ENCODE measurements around the gene SEZ6L.
"Not testable (repeated sequence)": the region's sequence is repeated elsewhere in the genome, so short reads cannot be mapped to it uniquely, and the experiment has no call there.

Gene SEZ6L

GRCh38 chr22:26391623-26392022, 222.4 kb downstream of the SEZ6L start:
- no peak for DNase-seq

GRCh38 chr22:26393929-26394328, 224.7 kb downstream of the SEZ6L start:
- DNase-seq = no peak

- DNase-seq = no peak
Observed at GRCh38 chr22:26394777-26395176, 225.5 kb downstream of the SEZ6L start.

GRCh38 chr22:26395926-26396325, 226.7 kb downstream of the SEZ6L start:
- DNase-seq = no peak

- peak; percentile 23 for DNase-seq
Observed at GRCh38 chr22:26398741-26399153, 229.5 kb downstream of the SEZ6L start.

- no peak for DNase-seq
Observed at GRCh38 chr22:26399289-26399688, 230.0 kb downstream of the SEZ6L start.

GRCh38 chr22:26401726-26402125, 232.5 kb downstream of the SEZ6L start:
- no peak for DNase-seq

- no peak for DNase-seq
Observed at GRCh38 chr22:26404851-26405421, 235.7 kb downstream of the SEZ6L start.

GRCh38 chr22:26406118-26406517, 236.9 kb downstream of the SEZ6L start:
- no peak for DNase-seq

GRCh38 chr22:26408562-26409220, 239.4 kb downstream of the SEZ6L start:
- DNase-seq = not testable (repeated sequence)

- DNase-seq = no peak
Observed at GRCh38 chr22:26409719-26410335, 240.6 kb downstream of the SEZ6L start.

GRCh38 chr22:26410386-26410785, 241.1 kb downstream of the SEZ6L start:
- DNase-seq = no peak

- DNase-seq = no peak
Observed at GRCh38 chr22:26414347-26414746, 245.1 kb downstream of the SEZ6L start.

GRCh38 chr22:26416256-26416655, 247.0 kb downstream of the SEZ6L start:
- DNase-seq = no peak

- peak; percentile 7 for DNase-seq
Observed at GRCh38 chr22:26416670-26417276, 247.5 kb downstream of the SEZ6L start.

- no peak for DNase-seq
Observed at GRCh38 chr22:26417406-26417805, 248.1 kb downstream of the SEZ6L start.

- no peak for DNase-seq
Observed at GRCh38 chr22:26418620-26419019, 249.4 kb downstream of the SEZ6L start.

- DNase-seq = no peak
Observed at GRCh38 chr22:26426924-26427323, 257.7 kb downstream of the SEZ6L start.

GRCh38 chr22:26428515-26429457, 259.5 kb downstream of the SEZ6L start, which contains the start of gene ASPHD2:
ASPHD2 (plus strand) TSS chr22:26429260; CDS start chr22:26433616, 4,356 bp downstream.
- peak; percentile 12 for DNase-seq

- DNase-seq = no peak
Observed at GRCh38 chr22:26429458-26430286, 260.4 kb downstream of the SEZ6L start.

GRCh38 chr22:26430600-26430999, 261.3 kb downstream of the SEZ6L start:
- no peak for DNase-seq
